ENCODE results near the gene BLTP2.
A peak's percentile ranks its signal among the peaks of the same experiment; 100 is the strongest.
"Not testable (repeated sequence)": the region's sequence is repeated elsewhere in the genome, so short reads cannot be mapped to it uniquely, and the experiment has no call there.

Gene BLTP2

DNA sequence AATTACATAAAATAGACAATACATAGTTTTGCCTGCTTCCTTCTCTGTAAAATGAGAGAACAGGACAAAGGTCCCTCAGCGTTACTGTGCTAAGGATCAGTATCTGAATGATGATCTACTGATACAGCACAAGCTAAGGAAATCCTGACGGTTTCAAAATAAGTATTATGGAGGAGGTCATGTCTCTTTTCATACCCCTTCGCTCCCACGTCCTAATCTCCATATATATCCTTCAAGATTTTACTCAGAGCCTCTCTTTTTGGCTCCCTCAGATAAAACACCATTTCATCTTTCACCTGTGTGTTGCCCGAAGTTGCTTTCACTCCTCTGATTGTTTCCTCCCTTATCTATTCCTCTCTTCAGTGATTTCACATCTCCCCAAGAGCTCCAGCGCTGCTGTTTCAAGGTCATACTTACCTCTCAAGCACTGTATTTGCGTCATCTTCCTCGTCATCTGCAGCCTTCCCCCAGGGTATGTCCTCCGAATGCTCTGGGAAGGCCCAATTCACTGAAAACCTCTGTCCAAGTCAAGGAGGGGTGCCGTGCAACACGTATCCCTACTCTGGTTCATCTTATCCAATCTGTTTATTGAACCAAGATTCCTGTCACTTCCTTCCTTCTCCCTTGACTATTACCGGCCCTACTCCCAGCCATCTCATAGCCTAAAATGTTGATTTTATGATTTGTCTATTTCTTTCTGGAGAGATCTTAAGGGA is 1.2 kb upstream of the BLTP2 start:
- no peak for DNase-seq (ENCODE audit: low read depth)

DNA sequence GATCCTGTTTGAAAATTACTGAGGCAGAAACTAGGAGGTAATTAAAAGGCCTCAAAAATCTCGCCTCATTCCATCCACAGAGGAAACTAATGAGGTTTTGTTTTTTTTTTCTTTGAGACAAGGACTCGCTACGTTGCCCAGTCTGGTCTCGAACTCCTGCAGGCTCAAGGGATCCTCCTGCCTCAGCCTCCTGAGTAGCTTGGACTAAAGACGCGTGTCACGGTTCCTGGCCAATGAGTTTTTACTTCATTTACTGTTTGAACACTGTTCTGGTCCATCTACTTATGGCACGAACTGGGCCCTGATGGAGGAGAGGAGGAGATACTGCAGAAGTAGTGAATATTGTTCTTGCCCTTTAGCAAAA is 600 bp upstream of the BLTP2 start:
- no peak for DNase-seq (ENCODE audit: low read depth)

DNA sequence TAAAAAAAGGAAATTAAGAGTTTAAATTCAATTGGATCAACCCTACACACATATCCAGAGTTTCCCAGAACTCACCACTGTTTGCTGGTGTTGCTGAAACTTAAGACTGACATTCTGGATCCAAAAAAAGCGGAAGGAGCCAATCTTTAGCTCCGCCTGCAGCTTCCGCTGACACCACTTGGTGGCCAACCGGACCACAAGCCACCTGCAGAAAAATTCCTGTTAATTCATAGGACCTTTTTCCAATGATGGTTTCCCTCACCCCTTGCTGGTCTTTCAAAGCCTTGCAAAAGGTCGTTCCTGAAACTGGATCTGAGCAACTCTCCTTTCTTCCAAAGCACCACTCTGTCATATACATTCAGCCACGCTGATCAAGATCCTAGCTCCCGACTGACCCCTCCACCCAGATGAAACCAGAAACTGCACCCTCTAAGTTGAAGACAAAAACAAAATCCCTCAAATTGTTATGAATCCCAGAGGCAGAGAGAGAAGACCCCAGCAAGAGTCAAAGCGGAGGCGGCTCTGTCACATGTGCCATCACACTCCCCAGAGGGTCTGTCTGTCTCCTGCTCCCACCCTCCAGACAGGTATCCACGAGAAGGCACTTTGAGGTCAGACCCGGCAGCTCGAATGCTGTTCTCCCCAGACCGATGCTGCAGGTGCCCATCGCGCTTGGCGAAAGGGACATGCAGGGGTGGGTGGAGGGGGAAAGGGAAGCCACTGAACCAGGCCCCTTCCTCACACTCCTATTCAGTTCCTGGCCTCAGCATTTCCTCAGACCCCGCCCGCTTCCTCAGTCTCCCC is 773 bp downstream of the BLTP2 start:
- DNase-seq (ENCODE audit: low read depth) = no peak

DNA sequence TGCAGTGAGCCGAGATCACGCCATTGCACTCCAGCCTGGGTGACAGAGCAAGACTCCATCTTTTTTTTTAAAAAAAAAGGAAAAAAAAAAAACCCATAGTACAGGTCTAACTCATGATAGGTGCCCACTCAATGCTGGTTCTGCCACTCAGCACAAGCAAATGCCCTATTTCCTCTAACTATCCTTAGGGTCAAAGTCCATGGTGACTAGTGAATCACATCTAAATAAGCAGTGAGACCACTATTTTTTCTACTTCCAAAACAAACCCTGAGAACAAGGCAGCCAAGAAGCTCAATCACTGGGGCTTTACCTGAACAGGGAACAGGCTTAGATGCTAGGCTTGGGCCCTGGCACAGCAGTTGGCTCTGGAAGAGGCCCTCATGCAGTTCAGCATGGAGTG is 3.4 kb downstream of the BLTP2 start:
- DNase-seq (ENCODE audit: low read depth) = no peak

DNA sequence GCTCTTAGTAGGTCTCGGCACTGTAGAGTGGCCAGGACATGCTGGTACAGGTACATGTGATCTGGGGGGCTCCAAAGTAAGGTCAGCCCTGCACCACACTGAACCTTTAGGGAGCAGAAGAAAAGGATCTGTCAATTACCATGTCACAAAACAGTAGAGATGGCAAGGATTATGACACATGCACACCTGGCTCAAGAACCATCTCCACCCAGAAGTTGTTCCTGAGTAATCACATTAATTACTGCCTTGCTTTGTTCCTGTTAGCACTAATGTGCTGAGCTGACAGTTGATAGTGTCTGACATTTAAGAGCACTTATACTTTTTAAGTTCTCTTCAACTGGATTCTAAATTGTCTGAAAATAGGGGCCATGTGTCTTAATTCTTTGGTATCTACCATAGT is 9.5 kb downstream of the BLTP2 start:
- no peak for DNase-seq (ENCODE audit: low read depth)

DNA sequence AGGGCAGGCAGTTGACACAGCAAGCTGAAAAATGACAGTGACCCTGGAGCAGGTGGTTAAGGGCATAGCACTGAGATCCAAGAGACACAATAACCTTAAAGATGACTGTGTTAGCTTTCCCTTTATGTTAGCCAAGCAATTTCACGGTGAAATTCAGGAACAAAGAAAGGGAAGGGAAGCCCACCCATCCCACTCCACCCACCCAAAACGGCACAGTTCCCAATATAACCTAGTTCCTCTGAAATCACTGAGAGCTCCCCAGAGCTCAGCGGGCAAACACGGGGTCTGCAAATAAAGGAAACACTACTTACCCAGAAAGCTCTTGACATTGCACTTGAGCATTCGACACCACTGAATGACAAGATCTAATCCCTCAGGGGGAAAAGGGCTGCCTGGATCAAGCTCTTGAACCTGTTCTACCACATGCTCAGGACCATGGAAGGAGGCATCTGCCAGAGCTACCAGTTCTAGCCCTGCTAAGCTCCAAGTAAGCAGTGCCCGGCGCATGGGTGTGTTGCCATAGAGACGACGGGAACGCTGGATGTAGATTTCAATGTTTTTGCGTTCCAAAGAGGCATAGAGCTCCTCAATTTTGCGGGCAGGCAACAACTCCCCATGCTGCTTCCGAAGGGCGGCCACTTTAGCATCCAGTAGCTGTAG is 10.6 kb downstream of the BLTP2 start:
- DNase-seq (ENCODE audit: low read depth) = no peak

DNA sequence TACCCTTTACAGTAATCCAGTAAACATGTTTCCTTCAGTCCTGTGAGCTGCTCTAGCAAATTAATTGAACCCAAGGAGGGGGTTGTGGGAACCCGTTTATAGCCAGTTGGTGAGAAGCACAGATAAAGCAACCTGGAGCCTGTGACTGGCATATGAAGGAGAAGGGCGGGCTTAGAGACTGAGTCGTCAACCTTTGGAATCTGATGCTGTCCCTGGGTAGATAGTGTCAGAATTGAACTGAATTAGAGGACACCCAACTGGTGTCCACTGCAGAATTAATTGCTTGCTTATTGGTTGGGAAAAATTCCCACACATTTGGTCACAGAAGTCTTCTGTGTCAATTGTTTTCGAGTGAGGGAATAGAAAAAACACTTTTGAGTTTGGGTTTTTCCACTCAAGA is 18.1 kb downstream of the BLTP2 start:
- no peak for DNase-seq (ENCODE audit: low read depth)

DNA sequence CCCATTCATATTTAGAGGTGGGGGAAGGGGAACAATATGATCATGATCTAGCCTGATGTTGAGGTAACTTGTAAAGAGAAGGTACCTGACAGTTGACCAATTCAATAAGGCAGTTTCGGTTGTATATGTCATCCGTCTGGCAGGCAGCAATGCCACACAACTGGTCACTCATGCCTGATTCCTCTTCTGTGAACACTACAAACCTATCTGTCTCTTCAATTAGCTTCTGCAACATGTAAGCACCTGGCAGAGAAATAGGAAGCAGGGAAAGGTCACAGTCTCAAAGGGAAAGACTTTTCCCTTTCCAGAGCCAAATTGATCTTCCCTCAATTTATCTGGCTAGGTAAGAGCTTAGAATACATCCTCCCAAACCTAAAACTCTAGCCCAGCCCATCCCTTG is 20.8 kb downstream of the BLTP2 start:
- DNase-seq (ENCODE audit: low read depth) = no peak

DNA sequence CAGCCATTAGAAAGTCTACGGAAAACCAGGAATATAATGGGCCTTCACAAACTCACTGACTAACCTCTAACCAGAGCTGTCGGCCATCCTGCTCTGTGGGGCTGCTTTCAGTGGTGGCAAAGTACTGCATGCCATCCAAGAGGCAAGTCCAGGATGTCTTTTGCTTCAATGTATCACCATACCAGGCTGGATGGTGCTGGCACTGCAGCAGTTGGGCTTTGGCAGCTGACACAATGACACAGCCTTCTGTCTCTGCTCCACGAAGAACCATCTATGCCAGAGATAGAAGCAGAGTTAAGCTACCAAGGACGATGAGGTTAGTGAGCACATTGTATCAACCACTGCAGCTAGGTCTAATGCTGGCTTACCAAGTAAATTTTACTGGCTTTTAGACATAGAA is 21.3 kb downstream of the BLTP2 start:
- no peak for DNase-seq (ENCODE audit: low read depth)

DNA sequence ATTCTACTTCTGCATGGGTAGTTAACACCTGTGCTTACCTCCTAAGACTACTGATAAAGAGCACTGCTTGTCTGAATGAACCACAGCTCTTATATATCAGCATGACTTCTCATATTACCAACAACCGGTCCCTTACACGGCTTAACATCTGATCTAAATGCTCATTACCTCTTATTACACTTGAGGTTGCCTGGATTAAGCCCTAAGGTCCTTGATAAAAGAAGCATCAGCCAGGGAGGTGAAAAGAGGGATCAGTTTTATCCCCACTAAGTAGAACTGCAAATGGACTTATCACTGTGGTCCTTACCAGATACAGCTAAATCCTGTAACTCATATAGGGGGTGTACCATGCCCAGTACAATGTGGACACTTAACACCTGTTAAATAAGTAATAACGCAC is 22.8 kb downstream of the BLTP2 start:
- DNase-seq (ENCODE audit: low read depth) = no peak

DNA sequence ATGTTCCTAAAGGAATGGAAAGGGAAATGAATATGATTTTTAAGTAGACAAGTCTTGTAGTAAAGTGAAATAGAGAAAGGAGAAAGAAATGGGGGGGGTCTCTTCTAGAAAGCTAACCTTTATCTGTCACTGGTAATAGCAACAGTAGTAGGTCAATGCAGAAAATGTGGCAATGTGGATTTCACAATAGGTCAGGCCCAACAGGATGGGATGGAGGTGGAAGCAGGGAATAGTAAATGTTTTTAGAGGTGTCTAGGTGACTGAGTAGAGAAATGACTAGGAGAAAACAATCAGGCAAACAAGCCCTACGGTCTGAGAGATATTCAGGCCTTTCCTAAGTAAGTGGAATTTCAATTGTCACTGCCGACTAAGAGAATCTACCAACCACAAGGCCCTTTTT is 24.9 kb downstream of the BLTP2 start:
- no peak for DNase-seq (ENCODE audit: low read depth)

DNA sequence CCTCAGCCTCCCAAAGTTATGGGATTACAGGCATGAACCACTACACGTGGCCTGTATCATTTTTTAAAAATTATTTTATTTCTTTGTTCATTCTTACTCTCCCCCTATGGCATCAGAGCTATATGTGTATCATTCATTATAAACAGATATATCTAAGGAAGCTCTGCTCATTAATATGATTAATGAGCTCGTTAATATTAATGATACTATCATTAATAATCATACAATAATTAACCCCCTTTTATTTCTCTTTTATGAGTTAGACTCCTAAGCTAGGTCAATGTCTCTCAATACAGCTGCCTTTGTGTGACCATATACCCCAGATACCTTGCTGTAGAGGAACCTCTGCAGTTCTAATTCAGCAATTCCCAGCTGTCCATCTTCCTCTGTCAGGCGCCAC is 26.5 kb downstream of the BLTP2 start:
- DNase-seq (ENCODE audit: low read depth) = no peak

DNA sequence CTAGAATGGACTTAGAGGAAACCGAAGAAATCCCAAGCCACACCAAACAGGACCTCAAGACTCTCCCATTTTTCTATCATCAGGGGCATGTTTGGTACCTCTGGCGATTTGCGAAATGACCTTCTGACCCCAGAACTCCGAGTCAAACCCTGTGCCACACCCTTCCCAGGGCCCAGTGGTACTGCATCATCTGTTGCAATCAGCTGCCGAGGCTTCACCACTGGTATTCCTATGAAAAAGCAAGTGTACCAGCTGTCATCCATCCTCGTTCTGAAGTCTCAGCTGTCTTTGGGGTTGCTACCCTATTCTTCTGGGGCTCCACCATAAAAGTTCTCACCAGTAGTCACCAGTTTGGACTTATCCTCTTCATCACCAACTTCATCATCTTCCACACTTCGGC is 28.7 kb downstream of the BLTP2 start:
- DNase-seq (ENCODE audit: low read depth) = no peak

DNA sequence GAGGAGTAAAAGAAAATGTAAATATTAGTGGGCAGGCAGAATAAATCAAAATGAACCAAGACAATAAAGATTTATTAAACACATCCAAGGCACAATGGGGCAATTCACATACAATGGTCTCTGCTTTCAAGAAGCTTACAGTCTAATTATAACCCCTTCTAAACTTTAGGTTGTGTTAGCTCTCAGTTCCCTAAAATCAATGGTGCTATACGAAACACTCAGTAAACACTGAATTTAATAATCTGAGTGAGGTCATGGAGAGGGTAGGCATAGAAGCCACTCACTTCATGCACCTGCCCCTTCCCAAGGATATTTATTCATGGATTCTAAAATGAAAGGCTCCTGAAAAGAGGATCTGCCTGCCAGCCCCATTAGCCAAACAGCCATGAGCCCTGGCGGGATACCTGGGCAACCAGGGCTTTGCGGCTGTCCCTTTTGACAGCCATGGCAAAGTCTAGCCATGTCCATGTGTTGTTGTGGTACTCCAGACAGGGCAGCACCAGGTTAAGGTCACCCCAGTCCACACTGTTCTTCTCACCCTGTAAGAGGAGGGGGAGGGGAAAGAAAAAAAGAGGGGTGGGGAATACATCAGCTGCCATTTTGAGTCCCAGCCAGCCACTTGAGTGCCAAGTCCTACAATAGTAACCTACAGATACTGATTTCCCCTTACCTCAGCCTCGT is 29.6 kb downstream of the BLTP2 start:
- no peak for DNase-seq (ENCODE audit: low read depth)

DNA sequence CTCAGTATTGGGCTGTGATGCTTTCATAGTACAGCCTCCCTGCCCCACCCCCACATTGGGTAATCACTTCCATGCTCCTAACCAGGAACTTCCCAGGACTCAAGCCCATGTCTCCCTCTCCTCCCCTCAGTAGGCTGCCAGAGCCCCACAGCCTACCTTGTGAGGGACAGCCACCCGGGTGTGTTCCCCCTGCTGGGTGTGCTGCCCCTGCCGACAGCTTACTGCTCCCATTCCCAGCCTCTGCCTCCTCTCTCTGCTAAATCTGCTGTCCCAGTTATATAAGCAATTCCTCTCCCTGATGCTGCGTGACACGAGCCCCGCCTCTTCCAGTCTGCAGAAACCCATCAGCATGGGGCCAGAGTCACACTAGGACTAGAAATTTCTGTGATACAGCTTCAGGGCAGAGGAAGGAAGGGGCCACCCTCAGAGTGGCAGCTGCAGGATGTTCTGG is 31.0 kb downstream of the BLTP2 start, which contains the start of gene RSKR:
Gene RSKR (minus strand): TSS at position 255 of the 451 bp plus-strand sequence. CDS start 24 bp downstream, at position 231.
- no peak for DNase-seq (ENCODE audit: low read depth)

DNA sequence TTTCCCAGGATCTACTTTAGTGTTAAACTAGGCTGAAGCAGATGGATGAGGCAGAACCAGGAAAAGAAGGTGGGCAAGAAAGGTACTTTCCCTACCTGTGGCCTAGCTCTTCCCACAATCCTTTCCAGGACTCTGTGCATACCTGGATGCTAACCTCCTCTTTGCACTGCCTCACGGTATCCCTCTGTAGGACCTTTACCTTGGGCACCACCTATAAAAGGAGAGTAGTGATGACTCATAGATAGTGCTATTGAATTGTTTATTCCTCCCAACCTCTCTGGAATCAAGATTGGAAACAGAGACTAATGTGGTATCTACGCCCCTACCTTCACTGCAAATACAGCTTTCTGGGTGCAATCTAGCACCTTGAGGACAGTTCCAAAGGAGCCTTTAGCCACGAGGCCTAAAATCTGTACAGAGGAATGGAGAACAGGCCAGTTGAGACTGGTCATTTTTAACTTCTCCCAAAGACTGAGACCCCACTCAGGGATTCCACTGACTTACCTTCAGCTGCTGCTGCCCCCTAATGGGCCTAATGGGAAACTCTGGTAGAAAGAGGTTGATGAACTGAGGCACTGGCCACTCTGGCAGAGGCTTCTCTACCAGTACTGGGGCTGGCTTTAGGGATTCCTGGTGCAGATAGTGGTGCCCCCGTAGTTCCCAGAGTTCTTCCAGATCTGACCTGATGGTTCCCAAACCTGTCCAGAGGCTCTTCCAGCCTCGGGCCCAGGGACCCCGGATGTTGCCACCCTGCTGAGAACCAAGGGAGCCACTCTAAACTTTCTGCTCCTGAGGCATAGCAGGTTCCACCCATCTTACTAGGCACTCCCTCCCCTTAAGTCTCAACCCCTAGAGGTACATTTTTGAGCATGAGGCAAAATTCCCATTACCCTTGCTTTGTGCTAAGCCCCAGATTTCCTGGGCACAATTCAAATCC is 31.8 kb downstream of the BLTP2 start:
- DNase-seq (ENCODE audit: low read depth) = peak; percentile 3

DNA sequence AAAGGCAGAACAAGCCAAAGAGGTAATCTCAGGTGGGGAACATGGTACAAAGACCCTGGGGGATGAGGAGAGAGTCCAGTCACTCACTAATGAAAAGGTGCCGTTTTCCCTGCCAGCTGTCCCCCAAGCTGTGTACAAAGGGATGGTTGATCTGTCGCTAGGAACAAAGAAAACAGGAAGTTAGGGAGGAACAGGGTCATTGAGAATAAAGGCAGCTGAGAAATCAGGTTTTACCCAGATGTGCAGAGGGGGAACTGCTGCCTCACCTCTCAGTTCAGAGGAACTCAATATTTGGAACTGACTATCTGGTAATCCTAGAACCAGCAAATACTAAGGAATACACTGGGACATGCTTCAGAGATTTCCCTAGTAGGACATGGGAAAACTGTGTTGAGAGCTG is 32.4 kb downstream of the BLTP2 start:
- no peak for DNase-seq (ENCODE audit: low read depth)

DNA sequence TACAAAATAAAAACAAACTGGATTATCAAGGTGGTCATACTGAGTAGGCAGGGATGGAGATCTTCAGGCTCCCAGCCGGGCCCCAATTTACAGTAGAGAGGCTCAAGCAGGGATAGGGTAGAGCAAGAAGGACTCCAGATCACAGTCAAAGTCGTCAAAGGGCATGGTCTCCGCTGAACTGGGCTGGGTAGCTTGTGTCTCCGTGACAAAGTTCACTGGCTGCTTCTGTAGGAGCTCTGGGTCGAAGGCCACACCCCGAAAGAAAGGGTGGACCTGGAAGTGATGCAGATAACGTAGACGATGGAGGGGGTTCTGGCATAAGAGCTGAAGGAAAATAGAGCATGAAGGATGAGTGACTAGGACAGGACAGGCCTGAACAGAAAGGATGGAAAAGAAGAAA is 34.6 kb downstream of the BLTP2 start:
- DNase-seq (ENCODE audit: low read depth) = no peak

DNA sequence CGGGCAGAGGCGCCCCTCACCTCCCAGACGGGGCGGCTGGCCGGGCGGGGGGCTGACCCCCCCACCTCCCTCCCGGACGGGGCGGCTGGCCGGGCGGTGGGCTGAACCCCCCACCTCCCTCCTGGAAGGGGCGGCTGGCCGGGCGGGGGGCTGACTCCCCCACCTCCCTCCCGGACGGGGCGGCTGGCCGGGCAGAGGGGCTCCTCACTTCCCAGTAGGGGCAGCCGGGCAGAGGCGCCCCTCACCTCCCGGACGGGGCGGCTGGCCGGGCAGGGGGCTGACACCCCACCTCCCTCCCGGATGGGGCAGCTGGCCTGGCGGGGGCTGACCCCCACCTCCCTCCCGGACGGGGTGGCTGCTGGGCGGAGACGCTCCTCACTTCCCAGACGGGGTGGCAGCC is 40.9 kb downstream of the BLTP2 start:
- DNase-seq (ENCODE audit: low read depth) = not testable (repeated sequence)

DNA sequence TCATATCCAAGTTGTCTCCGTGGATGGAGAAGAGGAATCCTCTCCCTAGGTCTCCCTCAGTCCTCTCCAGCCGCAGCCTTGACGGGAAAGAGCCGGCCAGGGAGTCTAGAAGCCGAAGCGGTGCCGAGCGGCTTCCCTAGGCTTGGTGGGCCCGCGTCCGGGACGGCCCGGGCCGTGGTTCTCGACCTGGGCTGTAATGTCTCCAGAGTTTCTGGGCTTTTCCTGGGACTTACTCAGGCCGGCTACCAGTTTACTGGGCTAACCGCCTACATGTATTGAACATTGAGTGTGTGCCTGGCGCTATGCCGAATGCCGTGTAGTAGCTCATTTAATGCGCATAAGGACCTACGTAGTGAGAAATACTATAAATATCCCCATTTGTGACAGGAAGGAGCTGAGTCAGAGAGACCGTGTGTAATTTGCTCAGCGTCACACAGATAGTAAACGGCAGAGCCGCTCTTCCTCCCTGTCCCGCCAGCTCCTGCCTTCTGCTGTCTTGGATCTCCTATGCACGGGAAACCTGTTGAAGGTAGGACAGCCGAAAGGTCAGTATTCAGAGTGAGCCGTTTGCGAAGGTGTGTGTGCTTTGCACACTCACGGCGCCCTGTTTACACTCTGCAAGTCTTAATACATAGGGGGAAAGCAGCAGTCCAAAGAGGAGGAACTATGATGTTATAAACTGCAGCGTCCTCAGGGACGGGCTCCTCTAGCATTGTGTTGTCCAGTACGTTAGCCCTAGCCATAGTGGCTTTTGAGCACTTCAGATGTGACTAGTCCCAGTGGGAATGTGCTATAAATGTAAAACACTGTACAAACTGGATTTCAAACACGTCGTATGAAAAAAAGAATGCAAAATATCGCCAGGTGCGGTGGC is 45.4 kb downstream of the BLTP2 start:
- DNase-seq (ENCODE audit: low read depth) = peak; percentile 45
